Neural cell (in vitro differentiated cells): Measurements from ENCODE around the gene TFCP2L1. TPM values are rescaled to one million over a fixed set of nuclear protein-coding genes. Genes with fewer than 3 reads are reported as not detected.

ENCODE experiments used
- H2AFZ ChIP-seq: fragments of 200-600, 300-800 bp; sonication (generic), shearing (Covaris generic); 2 replicates; pipeline ENCODE4 v1.6.0; 2014; ENCODE audit warnings: low read depth, mild to moderate bottlenecking, antibody characterized with exemption, low read length, moderate library complexity
- H3F3A ChIP-seq: fragments of 200-600 bp; shearing (Covaris generic); 2 replicates; pipeline ENCODE4 v1.6.1; 2016; ENCODE audit warnings: mild to moderate bottlenecking, moderate library complexity, mixed read lengths, antibody characterized with exemption, low read length; ENCODE audit not compliant: insufficient read depth, poor library complexity, severe bottlenecking
- H3K27ac ChIP-seq: fragments of 200-600, 300-800 bp; sonication (generic), shearing (Covaris generic); 2 replicates; pipeline ENCODE4 v1.5.1; 2014; ENCODE audit warnings: mild to moderate bottlenecking, low read length, moderate library complexity
- H3K27me3 ChIP-seq: fragments of 300-800, 200-600 bp; sonication (generic), shearing (Covaris generic); 2 replicates; pipeline ENCODE4 v1.6.0; 2014; ENCODE audit warnings: mild to moderate bottlenecking, low read depth, low read length, moderate library complexity; ENCODE audit not compliant: insufficient read depth
- H3K36me3 ChIP-seq: fragments of 300-800, 200-600 bp; sonication (generic), shearing (Covaris generic); 2 replicates; pipeline ENCODE4 v1.5.1; 2014; ENCODE audit warnings: mild to moderate bottlenecking, antibody characterized with exemption, low read length, moderate library complexity; ENCODE audit not compliant: insufficient read depth
- H3K4me2 ChIP-seq: fragments of 300-800, 200-600 bp; sonication (generic), shearing (Covaris generic); 2 replicates; pipeline ENCODE4 v1.6.0; 2014; ENCODE audit warnings: mild to moderate bottlenecking, low read length
- H3K4me3 ChIP-seq: fragments of 300-800, 200-600 bp; sonication (generic), shearing (Covaris generic); 2 replicates; pipeline ENCODE4 v1.5.1; 2014; ENCODE audit warnings: mild to moderate bottlenecking, low read length, moderate library complexity
- H3K79me2 ChIP-seq: fragments of 200-600 bp; shearing (Covaris generic); replicated peaks from 2 replicates; pipeline ENCODE4 v1.6.0; 2014; ENCODE audit warnings: mild to moderate bottlenecking, low read length, moderate library complexity; ENCODE audit not compliant: insufficient read depth
- H3K9ac ChIP-seq: fragments of 300-800, 200-600 bp; sonication (generic), shearing (Covaris generic); 2 replicates; pipeline ENCODE4 v1.6.1; 2016; ENCODE audit warnings: mild to moderate bottlenecking, low read length, mixed read lengths
- H3K9me2 ChIP-seq: fragments of 200-600 bp; shearing (Covaris generic); 2 replicates; pipeline ENCODE4 v1.6.1; 2016; ENCODE audit warnings: mild to moderate bottlenecking, low read length, mixed read lengths; ENCODE audit not compliant: insufficient read depth
- H3K9me3 ChIP-seq: fragments of 200-600, 300-800 bp; sonication (generic), shearing (Covaris generic); 2 replicates; pipeline ENCODE4 v1.6.1; 2016; ENCODE audit warnings: mild to moderate bottlenecking, mixed run types, low read length, moderate library complexity, mixed read lengths
- H4K20me1 ChIP-seq: fragments of 200-600 bp; shearing (Covaris generic); 2 replicates; pipeline ENCODE4 v1.6.1; 2016; ENCODE audit warnings: mild to moderate bottlenecking, mixed run types; ENCODE audit not compliant: insufficient read depth
- CTCF ChIP-seq: fragments of 450-650 bp; IDR thresholded peaks from 2 replicates; pipeline ENCODE4 v1.5.1; 2014; ENCODE audit warnings: antibody characterized with exemption, mild to moderate bottlenecking, moderate library complexity; ENCODE audit not compliant: poor library complexity, severe bottlenecking
- EP300 ChIP-seq: fragments of 450-650 bp; conservative IDR thresholded peaks from 2 replicates; pipeline ENCODE4 v1.6.1; 2014; ENCODE audit warnings: antibody characterized with exemption, mild to moderate bottlenecking, moderate library complexity; ENCODE audit not compliant: poor library complexity, severe bottlenecking
- EZH2 ChIP-seq: fragments of 200-600, 300-800 bp; shearing (Covaris generic), sonication (generic); IDR thresholded peaks from 2 replicates; pipeline ENCODE4 v1.6.1; 2014; ENCODE audit warnings: antibody characterized with exemption, low read length, borderline replicate concordance, mild to moderate bottlenecking; ENCODE audit not compliant: insufficient read depth, poor library complexity, severe bottlenecking
- MXI1 ChIP-seq: fragments of 450-650 bp; conservative IDR thresholded peaks from 2 replicates; pipeline ENCODE4 v1.6.1; 2014; ENCODE audit warnings: antibody characterized with exemption, mild to moderate bottlenecking; ENCODE audit not compliant: poor library complexity, severe bottlenecking
- POLR2AphosphoS5 ChIP-seq: IDR thresholded peaks from 2 replicates; pipeline ENCODE4 v1.6.1; 2012
- RAD21 ChIP-seq: fragments of 450-650 bp; conservative IDR thresholded peaks from 2 replicates; pipeline ENCODE4 v1.6.1; 2014; ENCODE audit warnings: antibody characterized with exemption, mild to moderate bottlenecking, moderate library complexity
- REST ChIP-seq: IDR thresholded peaks from 2 replicates; pipeline ENCODE4 v1.6.1; 2012; ENCODE audit warnings: borderline replicate concordance
- SMC3 ChIP-seq: fragments of 450-650 bp; conservative IDR thresholded peaks from 2 replicates; pipeline ENCODE4 v1.6.1; 2014; ENCODE audit warnings: antibody characterized with exemption, mild to moderate bottlenecking, moderate library complexity; ENCODE audit not compliant: poor library complexity
- TAF1 ChIP-seq: IDR thresholded peaks from 2 replicates; pipeline ENCODE4 v1.6.1; 2012; ENCODE audit warnings: low read depth
- polyA plus RNA-seq: library from polyadenylated mRNA; depleted of rRNA; stranded (reverse); fragments of >200 nt; gene quantifications from 2 replicates; pipeline ENCODE4 v1.2.3, GENCODE V29; 2014

Gene TFCP2L1
- polyA plus RNA-seq, 1 donor from 2014 or later = 0.04 TPM

DNA sequence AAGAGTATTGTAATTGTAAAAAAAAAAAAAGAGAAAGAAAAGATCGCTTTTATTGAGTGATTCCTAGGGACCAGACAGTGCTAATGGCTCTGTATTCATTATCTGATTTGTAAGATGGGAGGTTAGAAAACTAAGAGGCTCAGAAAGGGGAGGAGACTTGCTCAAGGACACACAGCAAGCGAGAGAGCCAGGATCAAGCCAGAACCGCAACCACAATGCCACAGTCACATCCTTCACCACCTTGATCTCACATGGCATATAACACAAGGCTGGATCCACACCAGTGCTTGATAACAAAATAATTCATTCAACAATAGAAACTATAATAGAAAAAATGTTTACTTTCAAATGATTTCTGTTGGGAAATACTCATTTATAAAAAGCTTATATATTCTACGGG, 37.5 kb downstream of the TFCP2L1 start:
- no peaks in the 10 kb centered on the region for H3F3A ChIP-seq
- no peaks in the 10 kb centered on the region for H3K9me2 ChIP-seq
- H2AFZ ChIP-seq = no peak overlapping the region
- no peak overlapping the region for H3K9ac ChIP-seq
- no peaks in the 10 kb centered on the region for H3K27me3 ChIP-seq
- TF ChIP-seq MXI1 = no peak
- TF ChIP-seq EZH2 = no peak
- no peak for TF ChIP-seq POLR2AphosphoS5
- TF ChIP-seq REST = no peak
- TF ChIP-seq CTCF = no peak
- TF ChIP-seq TAF1 = no peak
- no peak for TF ChIP-seq RAD21
- TF ChIP-seq EP300 = no peak
- TF ChIP-seq SMC3 = no peak
- no peaks in the 10 kb centered on the region for H3K9me3 ChIP-seq
- no peak overlapping the region for H3K27ac ChIP-seq
- H3K4me3 ChIP-seq = no peak overlapping the region
- H4K20me1 ChIP-seq = no peaks in the 10 kb centered on the region
- H3K79me2 ChIP-seq = no peaks in the 10 kb centered on the region
- H3K36me3 ChIP-seq = no peaks in the 10 kb centered on the region
- H3K4me2 ChIP-seq = no peak overlapping the region

DNA sequence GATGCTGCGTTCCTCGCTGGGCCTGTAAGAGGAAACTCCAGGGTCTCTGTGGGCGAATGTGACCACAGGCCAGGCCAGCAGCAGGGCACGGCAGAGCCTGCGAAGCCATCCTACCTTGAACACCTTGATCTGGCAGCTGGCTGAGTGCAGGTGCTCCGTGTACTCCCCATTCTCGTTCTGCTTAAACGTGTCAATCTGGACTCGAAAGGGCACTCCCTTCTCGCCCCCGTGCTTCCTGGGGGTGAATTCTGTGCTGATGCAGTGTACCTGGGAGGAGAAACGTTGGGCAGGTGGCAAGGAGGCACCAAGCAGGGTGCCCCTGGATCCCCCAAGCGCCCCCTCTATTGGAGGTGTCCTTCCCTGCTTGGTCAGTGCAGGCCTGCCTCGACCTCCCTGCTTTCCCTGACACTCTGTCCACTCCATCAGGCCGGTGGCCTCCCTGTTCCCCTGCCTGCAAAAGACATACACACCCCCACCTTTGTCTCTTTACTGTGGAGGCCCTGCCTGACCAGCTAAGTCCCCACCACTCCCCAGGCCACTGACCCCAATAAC, 38.2 kb downstream of the TFCP2L1 start:
- H3K4me3 ChIP-seq = no peak overlapping the region
- no peaks in the 10 kb centered on the region for H3K79me2 ChIP-seq
- H3K27ac ChIP-seq = no peak overlapping the region
- no peak overlapping the region for H2AFZ ChIP-seq
- H3K9me2 ChIP-seq = no peaks in the 10 kb centered on the region
- H3K9ac ChIP-seq = no peak overlapping the region
- no peaks in the 10 kb centered on the region for H3K27me3 ChIP-seq
- H3K4me2 ChIP-seq = no peak overlapping the region
- H3K9me3 ChIP-seq = no peaks in the 10 kb centered on the region
- H3F3A ChIP-seq = no peaks in the 10 kb centered on the region
- no peaks in the 10 kb centered on the region for H3K36me3 ChIP-seq
- H4K20me1 ChIP-seq = no peaks in the 10 kb centered on the region
- no peak for TF ChIP-seq EP300
- no peak for TF ChIP-seq SMC3
- no peak for TF ChIP-seq MXI1
- no peak for TF ChIP-seq TAF1
- no peak for TF ChIP-seq POLR2AphosphoS5
- TF ChIP-seq RAD21 = no peak
- no peak for TF ChIP-seq CTCF
- no peak for TF ChIP-seq REST
